GM10266 (cell line): Measurements from ENCODE around the gene TNFRSF25.

ENCODE experiments used
- DNase-seq: peaks from one replicate; pipeline ENCODE4 v3.0.0; 2012; ENCODE audit errors: extremely low spot score
- CTCF ChIP-seq: IDR thresholded peaks from 2 replicates; pipeline ENCODE4 v1.5.1; 2012; ENCODE audit warnings: mild to moderate bottlenecking, low read depth; ENCODE audit not compliant: control insufficient read depth, insufficient read depth; ENCODE audit errors: missing control alignments

TNFRSF25 gene

DNA sequence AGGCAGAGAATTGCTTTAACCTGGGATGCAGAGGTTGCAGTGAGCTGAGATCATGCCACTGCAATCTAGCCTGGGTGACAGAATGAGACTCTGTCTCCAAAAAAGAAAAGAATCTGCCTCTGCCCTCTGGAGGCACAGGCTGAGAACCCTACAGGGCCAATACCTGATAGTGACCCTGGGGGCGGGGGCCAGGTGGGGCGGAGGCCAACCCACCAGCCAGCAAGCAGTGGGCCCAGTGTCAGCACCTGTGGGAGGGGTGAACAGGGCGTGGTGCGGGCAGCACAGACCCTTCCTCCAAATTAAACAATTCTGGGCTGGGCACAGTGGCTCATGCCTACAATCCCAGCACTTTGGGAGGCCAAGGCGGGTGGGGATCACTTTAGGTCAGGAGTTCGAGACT, 44.5 kb upstream of the TNFRSF25 start:
- DNase-seq, result no peak
- TF ChIP-seq CTCF, result no peak

DNA sequence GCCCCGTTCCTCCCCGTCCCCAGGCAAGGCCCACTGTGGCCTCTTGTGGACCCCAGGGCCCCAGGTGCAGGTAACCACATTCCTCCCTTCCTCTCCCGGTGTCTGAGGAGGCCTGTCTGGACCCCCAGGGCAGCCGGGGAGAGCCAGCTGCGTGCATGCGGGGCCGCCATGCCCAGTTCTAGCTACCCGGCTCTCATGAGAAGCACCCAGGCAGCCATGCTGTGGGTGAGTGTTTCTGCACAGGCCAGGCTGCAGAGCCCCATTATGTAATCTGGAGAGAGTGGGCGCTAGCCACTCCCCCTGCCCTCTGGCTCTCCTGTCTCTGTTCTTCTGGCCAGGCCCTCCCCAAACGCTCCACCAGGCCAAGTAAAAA, 43.9 kb upstream of the TNFRSF25 start:
- no peak for TF ChIP-seq CTCF
- DNase-seq, result no peak

DNA sequence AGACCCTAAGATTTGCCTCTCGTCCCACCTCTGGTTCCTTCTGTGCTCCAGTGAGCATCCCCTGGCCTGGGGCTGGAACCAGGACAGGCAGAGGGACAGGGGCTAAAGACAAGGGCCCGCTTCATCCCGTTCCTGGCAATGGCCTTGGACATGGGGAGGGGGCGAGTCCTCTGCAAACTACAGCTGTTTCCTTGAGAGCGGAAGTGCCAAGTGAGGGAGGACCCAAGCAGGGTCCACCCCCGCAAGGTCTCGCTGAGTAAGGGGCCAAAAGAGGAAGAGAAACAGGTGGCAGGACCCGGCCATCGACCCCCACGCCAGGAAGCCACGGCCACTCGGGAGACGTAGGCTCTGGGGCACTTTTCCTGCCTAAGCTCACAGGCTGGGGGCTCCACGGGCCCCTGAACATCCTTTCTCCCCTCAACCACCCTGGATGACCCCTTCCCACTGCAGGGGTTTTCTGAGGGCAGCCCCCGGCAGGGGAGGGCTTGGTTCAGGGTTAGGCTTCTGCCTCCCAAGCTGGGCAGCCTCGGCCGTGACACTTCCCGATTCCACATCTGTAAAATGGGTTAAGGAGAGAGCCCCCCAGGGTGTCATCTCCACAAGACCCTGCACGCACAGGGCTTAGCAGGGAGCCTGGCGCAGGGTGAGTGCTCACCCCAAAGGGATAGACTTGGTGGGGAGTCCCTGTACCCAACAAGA, 43.4 kb upstream of the TNFRSF25 start:
- no peak for DNase-seq
- TF ChIP-seq CTCF, result no peak

DNA sequence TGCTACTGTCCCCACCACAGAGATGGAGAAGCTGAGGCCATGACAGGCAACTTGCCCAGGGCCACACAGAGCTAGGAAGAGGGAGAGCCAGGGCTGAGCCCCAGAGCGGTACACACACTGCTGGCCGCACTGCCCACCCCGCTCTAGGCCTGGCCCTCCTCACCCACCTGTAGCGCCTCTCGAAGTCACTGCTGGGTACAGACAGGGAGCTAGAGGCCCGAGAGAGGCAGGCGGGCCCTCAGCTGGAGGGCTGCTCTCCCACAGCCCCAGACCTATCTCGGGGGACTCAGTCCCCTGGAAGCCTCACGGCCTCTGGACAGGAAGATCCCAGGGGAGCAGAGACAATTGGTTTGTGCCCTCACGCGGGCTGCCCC, 42.8 kb upstream of the TNFRSF25 start:
- no peak for DNase-seq
- no peak for TF ChIP-seq CTCF

DNA sequence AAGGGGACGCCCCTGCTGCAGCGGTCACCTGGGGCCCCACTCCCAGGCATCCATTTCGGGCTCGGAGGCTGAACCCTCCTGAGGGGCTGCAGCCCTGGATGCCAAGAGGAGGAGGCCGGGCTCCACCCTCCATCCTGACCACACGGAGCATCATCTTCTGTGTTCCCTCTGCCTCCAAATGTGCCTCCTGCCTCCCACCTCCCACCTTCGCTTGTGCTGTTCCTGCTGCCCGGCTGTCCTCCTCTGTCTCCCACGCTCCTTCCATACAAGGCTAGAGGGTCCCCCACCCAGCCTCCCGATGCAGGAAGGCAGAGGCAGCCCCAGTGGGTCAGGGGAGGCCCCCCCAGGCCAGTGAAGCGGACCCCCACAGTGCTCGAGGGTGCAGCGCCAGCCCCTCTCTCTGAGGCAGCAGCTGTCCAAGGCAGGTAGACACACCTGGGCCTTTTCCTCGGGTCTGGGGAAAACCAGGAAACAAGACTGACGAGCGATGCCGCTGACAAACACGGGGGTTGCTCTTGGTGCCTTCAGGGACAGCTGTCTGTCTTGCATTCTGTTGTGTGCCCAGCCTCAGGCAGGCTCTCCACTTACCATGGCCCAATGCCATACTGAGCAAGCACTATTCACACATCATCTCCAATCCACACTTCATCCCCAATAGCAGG, 42.3 kb upstream of the TNFRSF25 start:
- DNase-seq, result no peak

GRCh38 chr1:6507461-6507911, 41.5 kb upstream of the TNFRSF25 start:
- no peak for TF ChIP-seq CTCF
- no peak for DNase-seq

More for the DNA sequence above, 42.3 kb upstream of the TNFRSF25 start:
- TF ChIP-seq CTCF, result no peak

- no peak for TF ChIP-seq CTCF
- DNase-seq, result no peak
Observed at GRCh38 chr1:6507037-6507428, 41.1 kb upstream of the TNFRSF25 start.
